Coronary artery (tissue), 2 donors: Measurements from ENCODE around the gene SART3.

Experiments
- DNase-seq: peaks from one replicate; pipeline ENCODE4 v3.0.0-alpha.2; 2017; ENCODE audit warnings: low spot score
- H3K27ac ChIP-seq, 2 donors: fragments of 200-600 bp; sonication (generic); one replicate each; pipeline ENCODE4 v1.5.1; 2016 to 2019
- H3K4me3 ChIP-seq: fragments of 200-600 bp; sonication (generic); 2 replicates; pipeline ENCODE4 v1.5.1; 2016; ENCODE audit warnings: mild to moderate bottlenecking, moderate library complexity
- TF ChIP-seq, protein P1 (sequence below): fragments of 200-600 bp; sonication (generic); IDR thresholded peaks from one replicate; pipeline ENCODE4 v1.5.1; 2019; ENCODE audit warnings: antibody characterized with exemption

The SART3 gene, protein sequence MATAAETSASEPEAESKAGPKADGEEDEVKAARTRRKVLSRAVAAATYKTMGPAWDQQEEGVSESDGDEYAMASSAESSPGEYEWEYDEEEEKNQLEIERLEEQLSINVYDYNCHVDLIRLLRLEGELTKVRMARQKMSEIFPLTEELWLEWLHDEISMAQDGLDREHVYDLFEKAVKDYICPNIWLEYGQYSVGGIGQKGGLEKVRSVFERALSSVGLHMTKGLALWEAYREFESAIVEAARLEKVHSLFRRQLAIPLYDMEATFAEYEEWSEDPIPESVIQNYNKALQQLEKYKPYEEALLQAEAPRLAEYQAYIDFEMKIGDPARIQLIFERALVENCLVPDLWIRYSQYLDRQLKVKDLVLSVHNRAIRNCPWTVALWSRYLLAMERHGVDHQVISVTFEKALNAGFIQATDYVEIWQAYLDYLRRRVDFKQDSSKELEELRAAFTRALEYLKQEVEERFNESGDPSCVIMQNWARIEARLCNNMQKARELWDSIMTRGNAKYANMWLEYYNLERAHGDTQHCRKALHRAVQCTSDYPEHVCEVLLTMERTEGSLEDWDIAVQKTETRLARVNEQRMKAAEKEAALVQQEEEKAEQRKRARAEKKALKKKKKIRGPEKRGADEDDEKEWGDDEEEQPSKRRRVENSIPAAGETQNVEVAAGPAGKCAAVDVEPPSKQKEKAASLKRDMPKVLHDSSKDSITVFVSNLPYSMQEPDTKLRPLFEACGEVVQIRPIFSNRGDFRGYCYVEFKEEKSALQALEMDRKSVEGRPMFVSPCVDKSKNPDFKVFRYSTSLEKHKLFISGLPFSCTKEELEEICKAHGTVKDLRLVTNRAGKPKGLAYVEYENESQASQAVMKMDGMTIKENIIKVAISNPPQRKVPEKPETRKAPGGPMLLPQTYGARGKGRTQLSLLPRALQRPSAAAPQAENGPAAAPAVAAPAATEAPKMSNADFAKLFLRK

DNA sequence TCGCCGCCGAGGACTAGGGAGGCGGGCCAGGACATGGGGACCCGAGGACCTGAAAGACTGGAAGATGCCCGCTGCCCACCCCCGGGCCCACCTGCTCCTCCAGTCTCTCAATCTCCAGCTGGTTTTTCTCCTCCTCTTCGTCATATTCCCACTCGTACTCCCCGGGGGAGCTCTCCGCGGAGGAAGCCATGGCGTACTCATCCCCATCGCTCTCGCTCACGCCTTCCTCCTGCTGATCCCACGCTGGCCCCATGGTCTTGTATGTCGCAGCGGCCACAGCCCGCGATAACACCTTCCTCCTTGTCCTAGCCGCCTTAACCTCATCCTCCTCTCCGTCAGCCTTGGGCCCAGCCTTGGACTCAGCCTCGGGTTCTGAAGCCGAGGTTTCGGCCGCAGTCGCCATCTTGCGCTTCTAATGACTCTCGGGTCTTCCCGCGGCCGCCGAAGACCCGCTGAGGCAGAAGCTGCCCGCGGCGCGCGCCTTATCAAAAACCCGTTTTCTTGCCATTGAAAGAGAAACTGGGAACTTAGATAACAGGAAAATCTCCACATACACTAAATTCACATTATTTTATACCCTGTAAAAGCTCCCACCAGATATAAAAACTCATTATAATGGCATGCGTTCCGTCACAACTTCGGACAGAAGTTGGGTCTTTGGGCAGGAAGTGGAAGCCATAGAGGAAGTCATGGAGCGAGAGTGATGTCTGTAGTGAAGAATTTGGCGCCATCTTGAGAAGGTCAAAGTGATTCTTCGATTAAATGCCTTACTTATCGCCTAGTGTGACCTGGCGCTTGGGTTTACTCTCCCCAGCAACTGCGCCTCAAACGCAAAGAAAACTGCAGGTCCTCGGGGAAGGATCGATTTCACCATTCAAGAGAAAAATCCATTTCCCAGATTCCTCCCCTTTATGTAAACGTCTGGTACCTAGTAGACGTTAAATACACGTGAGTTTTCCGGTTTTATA lies at the start of gene SART3:
TSS of gene SART3 (minus strand) at position 422 of the 968 bp plus-strand sequence. CDS start at position 403, 19 bp downstream.
- peak; percentile 87 for DNase-seq
- TF ChIP-seq, protein P1, sequence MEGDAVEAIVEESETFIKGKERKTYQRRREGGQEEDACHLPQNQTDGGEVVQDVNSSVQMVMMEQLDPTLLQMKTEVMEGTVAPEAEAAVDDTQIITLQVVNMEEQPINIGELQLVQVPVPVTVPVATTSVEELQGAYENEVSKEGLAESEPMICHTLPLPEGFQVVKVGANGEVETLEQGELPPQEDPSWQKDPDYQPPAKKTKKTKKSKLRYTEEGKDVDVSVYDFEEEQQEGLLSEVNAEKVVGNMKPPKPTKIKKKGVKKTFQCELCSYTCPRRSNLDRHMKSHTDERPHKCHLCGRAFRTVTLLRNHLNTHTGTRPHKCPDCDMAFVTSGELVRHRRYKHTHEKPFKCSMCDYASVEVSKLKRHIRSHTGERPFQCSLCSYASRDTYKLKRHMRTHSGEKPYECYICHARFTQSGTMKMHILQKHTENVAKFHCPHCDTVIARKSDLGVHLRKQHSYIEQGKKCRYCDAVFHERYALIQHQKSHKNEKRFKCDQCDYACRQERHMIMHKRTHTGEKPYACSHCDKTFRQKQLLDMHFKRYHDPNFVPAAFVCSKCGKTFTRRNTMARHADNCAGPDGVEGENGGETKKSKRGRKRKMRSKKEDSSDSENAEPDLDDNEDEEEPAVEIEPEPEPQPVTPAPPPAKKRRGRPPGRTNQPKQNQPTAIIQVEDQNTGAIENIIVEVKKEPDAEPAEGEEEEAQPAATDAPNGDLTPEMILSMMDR: no peak
- H3K4me3 ChIP-seq: peak within 1 kb of the TSS; percentile 85
- H3K27ac ChIP-seq: peak within 1 kb of the TSS; percentile 94 to 95

DNA sequence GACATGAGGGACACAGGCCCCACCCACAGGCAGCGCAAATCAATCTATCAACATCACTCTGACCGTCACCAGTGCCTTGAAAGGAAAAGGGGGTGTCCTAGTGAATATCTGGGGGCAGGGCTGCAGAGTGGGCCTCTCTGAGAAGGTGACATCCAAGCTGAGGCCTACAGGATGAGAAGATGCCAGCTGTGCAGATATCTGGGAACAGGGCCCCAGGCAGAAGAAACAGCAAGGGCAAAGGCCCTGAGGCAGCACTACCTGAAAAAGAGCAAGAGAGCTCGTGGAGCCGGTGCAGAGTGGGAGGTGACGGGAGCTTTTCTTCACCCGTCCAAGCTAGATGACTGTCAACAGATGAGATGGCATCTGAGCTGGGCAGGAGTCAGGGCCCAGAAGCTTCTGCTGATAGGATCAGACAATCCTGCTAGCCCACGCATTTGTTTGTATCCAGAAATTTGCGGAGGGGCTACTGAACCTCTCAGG lies 49.4 kb upstream of the SART3 start:
- no peak for DNase-seq
- no peak overlapping the region for H3K27ac ChIP-seq
- TF ChIP-seq, protein P1: no peak
- no peak overlapping the region for H3K4me3 ChIP-seq

DNA sequence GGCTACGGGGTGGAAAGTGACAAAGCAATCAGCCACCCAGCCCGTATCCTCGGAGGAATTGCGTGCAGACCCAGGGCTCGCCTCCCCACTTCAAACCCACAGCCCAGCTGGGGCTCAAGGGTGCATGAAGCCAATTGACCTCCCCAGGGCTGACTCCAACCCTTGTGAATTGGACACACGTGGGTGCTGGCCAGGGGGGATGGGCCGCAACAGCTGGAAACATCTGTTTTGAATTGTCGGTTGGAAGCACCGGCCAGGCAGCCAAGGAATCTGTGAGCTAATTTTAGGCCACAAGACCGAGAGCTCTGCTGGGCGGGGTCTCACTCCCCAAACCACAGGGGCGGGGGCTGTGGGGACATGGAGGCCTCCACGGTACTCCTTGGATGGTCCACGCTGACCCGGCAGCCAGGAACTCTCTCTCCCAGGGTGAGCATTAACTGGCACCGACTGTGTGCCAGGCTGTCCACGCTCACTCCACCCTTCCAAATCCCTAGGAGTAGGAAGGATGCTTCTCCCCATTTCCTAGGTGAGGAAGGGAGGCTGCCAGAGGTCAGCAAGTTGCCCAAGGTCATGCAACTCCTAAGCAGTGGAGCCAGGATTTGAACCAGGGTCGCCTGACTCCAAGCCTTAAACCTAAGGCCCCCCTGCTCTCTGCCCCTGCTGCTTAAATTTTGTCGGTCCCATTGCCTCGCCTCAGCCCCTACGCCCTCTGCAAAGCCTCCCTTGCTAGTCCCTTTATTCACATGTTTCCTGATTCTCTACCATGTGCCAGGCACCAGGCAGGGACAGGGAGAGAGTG lies 48.8 kb upstream of the SART3 start:
- no peak overlapping the region for H3K4me3 ChIP-seq
- DNase-seq: no peak
- no peak overlapping the region for H3K27ac ChIP-seq
- TF ChIP-seq, protein P1: no peak

DNA sequence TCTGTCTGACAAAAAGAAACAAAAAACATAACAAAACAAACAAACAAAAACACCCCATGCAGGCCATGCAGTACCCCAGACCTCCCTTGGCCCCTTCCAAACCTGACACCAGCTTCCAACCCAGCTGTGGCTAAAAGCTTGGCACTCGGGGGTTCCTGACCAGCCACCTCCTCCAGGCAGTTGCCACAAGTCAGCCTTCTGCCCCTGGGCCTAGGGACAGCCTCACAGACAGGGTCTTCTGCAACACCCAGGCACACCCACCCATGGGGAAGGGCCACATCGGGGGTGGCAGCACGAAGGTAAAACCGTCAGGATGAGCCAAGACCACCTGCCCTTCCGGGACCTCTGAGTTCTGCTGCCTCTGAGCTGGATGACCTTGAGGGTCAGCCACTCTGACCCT lies 47.6 kb upstream of the SART3 start:
- DNase-seq: no peak
- no peak overlapping the region for H3K27ac ChIP-seq
- TF ChIP-seq, protein P1: no peak
- H3K4me3 ChIP-seq: no peak overlapping the region

DNA sequence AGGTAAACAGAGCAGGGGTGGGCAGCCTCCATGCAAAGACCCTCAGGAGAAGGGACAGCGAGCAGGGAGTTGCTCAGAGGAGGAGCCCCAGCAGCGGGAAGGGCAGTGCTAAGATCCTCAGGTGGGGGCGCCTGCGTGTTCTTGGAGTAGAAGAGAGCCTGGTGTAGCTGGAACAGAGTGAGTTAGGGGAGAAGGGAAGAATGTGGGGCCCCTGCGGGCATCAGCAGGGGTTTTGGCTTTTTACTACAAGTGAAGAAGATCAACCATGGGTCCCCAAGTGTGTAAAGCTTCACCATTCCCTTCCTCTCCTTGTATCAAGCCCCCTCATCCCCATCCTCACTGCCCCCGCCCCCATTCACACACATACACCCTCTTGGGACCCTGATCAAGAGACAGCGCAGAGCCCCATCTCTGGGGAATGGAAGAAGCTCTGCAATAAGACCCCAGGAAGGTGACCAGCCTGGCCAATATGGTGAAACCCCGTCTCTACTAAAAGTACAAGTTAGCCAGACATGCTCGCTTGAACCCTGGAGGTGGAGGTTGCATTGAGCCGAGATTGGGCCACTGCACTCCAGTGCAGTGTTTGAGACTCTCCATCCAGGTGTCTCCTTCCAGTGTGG lies 47.1 kb upstream of the SART3 start:
- Histone ChIP-seq H3K4me3 (no peak overlapping the region), H3K27ac (no peak overlapping the region)
- DNase-seq: no peak
- TF ChIP-seq, protein P1: no peak
